ENCODE measurements around the gene MMRN2. TPM values are rescaled to one million over a fixed set of nuclear protein-coding genes. Genes with fewer than 3 reads are reported as not detected.

The MMRN2 gene
- total RNA-seq, 1 experiment from 2014 or later = 13.4 TPM

DNA sequence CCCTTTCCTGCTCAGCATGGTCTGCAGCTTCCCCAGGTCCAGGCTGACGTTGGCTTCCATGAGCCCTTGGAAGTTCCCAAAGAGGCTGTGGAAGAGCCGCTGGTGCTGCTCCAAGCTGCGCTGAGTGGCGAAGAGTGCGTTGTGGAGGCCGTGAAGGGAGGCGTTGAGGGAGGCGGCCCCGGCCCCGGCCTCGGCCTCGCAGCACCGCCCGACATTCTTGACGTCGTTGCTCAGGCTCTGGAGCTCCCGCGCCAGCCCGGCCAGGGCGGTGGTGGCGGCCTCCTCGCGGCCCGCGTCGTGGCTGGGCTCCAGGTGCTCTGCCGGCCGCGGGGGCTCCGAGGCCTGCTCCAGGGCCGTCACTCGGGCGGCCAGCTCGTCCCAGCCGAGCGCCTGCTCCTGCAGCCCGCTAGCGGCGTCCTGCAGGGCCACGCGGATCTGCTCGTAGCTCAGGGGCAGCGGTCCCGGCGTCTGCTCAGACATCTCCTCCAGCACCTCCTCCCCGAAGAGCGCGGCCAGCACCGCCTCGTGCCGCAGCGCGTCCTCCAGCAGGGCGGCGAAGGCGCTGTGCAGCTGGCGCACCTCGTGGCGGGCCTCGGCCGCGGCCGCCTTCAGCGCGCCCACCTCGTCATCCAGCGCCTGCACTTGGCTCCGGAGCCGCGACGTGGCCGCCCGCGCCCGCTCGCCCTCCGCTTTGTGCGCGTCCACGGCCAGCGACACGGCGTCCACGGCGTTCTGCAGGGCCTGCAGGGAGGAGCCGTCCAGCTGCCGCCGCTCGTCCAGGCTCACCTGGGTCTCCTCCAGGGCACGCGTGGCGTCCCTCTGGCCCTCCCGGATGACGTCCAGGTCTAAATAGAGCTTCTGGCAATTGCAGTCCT lies 14.7 kb downstream of the MMRN2 start:
- Histone ChIP-seq H3K4me2 (no peak overlapping the region), H4K20me1 (ENCODE audit: insufficient read depth) (no peaks in the 10 kb centered on the region), H3K9me3 (ENCODE audit: insufficient read depth, low read depth) (no peaks in the 10 kb centered on the region), H2AFZ (no peak overlapping the region), H3K36me3 (ENCODE audit: low read depth) (no peaks in the 10 kb centered on the region), H3K27me3 (ENCODE audit: insufficient read depth, low read depth) (no peaks in the 10 kb centered on the region), H3K9me2 (ENCODE audit: insufficient read depth) (no peaks in the 10 kb centered on the region), H3K79me2 (ENCODE audit: low read depth) (no peaks in the 10 kb centered on the region), H3F3A (ENCODE audit: insufficient read depth, low read depth) (no peaks in the 10 kb centered on the region), H3K4me1 (replicated peaks; ENCODE audit: insufficient read depth) (peaks cover 13% of the 10 kb centered on the region), H3K27ac (no peak overlapping the region), H3K4me3 (no peak overlapping the region)
- intact Hi-C loops (cut with micrococcal nuclease; ENCODE audit: unreplicated experiment) = no loop called here
- no peak for TF ChIP-seq EZH2 (IDR thresholded peaks at IDR 0.05; ENCODE audit: low read depth)
- TF ChIP-seq, protein P1, sequence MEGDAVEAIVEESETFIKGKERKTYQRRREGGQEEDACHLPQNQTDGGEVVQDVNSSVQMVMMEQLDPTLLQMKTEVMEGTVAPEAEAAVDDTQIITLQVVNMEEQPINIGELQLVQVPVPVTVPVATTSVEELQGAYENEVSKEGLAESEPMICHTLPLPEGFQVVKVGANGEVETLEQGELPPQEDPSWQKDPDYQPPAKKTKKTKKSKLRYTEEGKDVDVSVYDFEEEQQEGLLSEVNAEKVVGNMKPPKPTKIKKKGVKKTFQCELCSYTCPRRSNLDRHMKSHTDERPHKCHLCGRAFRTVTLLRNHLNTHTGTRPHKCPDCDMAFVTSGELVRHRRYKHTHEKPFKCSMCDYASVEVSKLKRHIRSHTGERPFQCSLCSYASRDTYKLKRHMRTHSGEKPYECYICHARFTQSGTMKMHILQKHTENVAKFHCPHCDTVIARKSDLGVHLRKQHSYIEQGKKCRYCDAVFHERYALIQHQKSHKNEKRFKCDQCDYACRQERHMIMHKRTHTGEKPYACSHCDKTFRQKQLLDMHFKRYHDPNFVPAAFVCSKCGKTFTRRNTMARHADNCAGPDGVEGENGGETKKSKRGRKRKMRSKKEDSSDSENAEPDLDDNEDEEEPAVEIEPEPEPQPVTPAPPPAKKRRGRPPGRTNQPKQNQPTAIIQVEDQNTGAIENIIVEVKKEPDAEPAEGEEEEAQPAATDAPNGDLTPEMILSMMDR (conservative IDR thresholded peaks at IDR 0.05) = no peak
- no peak for DNase-seq
- CTCF ChIA-PET = no interaction called here
- POLR2A ChIA-PET (ENCODE audit: unreplicated experiment) = no interaction called here
- BruUV-seq (replicated peaks) = no TSS peak

DNA sequence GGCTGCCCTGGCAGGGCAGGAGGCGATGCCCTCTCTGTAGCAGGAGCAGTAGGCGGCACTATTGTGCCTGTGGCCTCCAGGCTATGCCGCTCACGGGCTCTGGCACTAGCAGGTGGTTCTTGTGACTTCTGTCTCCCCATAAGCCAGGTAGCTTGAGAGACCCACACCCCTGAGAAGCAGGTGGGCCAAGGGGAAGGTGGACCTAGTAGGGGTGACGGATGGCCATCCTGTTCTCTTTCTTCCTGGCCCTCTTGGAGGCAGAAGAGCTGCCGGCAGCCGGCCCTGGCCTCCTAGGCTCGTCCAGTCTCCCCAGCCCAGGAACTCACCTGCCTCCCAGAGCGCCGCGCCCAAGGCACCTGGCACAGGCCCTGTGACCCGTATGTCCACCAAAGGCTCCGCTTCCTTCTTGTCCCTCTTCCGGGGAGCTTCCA lies 15.4 kb downstream of the MMRN2 start:
- H3K4me1 ChIP-seq (replicated peaks; ENCODE audit: insufficient read depth) = peaks cover 13% of the 10 kb centered on the region
- DNase-seq = no peak
- TF ChIP-seq, protein P1 (conservative IDR thresholded peaks at IDR 0.05) = no peak
- no peak for TF ChIP-seq EZH2 (IDR thresholded peaks at IDR 0.05; ENCODE audit: low read depth)
- no peak overlapping the region for H3K4me3 ChIP-seq
- H3K27ac ChIP-seq = no peak overlapping the region
- no peaks in the 10 kb centered on the region for H3K27me3 ChIP-seq (ENCODE audit: insufficient read depth, low read depth)
- CTCF ChIA-PET = no interaction called here
- POLR2A ChIA-PET (ENCODE audit: unreplicated experiment) = no interaction called here
- H2AFZ ChIP-seq = no peak overlapping the region
- H3K9me2 ChIP-seq (ENCODE audit: insufficient read depth) = no peaks in the 10 kb centered on the region
- no peaks in the 10 kb centered on the region for H4K20me1 ChIP-seq (ENCODE audit: insufficient read depth)
- intact Hi-C loops (cut with micrococcal nuclease; ENCODE audit: unreplicated experiment) = no loop called here
- no peak overlapping the region for H3K4me2 ChIP-seq
- no peaks in the 10 kb centered on the region for H3K9me3 ChIP-seq (ENCODE audit: insufficient read depth, low read depth)
- H3K79me2 ChIP-seq (ENCODE audit: low read depth) = no peaks in the 10 kb centered on the region
- no TSS peak for BruUV-seq (replicated peaks)
- H3K36me3 ChIP-seq (ENCODE audit: low read depth) = no peaks in the 10 kb centered on the region
- no peaks in the 10 kb centered on the region for H3F3A ChIP-seq (ENCODE audit: insufficient read depth, low read depth)

DNA sequence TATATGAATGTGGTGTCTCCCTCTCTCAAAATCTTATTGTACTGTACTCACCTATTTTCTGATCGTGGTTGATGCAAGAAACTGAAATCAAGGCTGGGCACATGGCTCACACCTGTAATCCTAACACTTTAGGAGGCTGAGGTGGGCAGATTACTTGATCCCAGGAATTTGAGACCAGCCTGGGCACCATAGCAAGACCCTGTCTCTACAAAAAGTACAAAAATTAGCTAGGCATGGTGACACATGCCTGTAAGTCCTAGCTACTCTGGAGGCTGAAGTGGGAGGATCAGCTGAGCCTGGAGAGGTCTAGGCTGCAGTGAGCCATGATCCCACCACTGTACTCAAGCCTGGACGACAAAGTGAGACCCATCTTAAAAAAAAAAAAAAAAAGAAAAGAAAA lies 16.0 kb downstream of the MMRN2 start:
- DNase-seq = no peak
- H2AFZ ChIP-seq = no peak overlapping the region
- no peaks in the 10 kb centered on the region for H3K36me3 ChIP-seq (ENCODE audit: low read depth)
- H3K79me2 ChIP-seq (ENCODE audit: low read depth) = no peaks in the 10 kb centered on the region
- H3K4me3 ChIP-seq = no peak overlapping the region
- no peak overlapping the region for H3K27ac ChIP-seq
- no peak for TF ChIP-seq EZH2 (IDR thresholded peaks at IDR 0.05; ENCODE audit: low read depth)
- TF ChIP-seq, protein P1 (conservative IDR thresholded peaks at IDR 0.05) = no peak
- no peaks in the 10 kb centered on the region for H3K9me3 ChIP-seq (ENCODE audit: insufficient read depth, low read depth)
- no peaks in the 10 kb centered on the region for H3F3A ChIP-seq (ENCODE audit: insufficient read depth, low read depth)
- no peaks in the 10 kb centered on the region for H3K9me2 ChIP-seq (ENCODE audit: insufficient read depth)
- ChIA-PET POLR2A (ENCODE audit: unreplicated experiment) (no interaction called here), CTCF (interaction anchor here (0.7 kb wide), 1 partner anchor 9 kb away, joined by 3 read pairs; no protein-coding TSS in a partner anchor)
- H3K27me3 ChIP-seq (ENCODE audit: insufficient read depth, low read depth) = no peaks in the 10 kb centered on the region
- H3K4me2 ChIP-seq = no peak overlapping the region
- intact Hi-C loops (cut with micrococcal nuclease; ENCODE audit: unreplicated experiment) = no loop called here
- H3K4me1 ChIP-seq (replicated peaks; ENCODE audit: insufficient read depth) = peaks cover 13% of the 10 kb centered on the region
- BruUV-seq (replicated peaks) = no TSS peak
- H4K20me1 ChIP-seq (ENCODE audit: insufficient read depth) = no peaks in the 10 kb centered on the region

All from PC-9 (cell line).